ENCODE measurements around the gene MAPK4.
"Not testable (repeated sequence)": the region's sequence is repeated elsewhere in the genome, so short reads cannot be mapped to it uniquely, and the experiment has no call there.

Gene MAPK4

GRCh38 chr18:50775726-50776125, 215.8 kb downstream of the MAPK4 start:
- DNase-seq = no peak

GRCh38 chr18:50776383-50776782, 216.5 kb downstream of the MAPK4 start:
- DNase-seq = no peak

- not testable (repeated sequence) for DNase-seq
Measured at GRCh38 chr18:50779021-50779420, 219.1 kb downstream of the MAPK4 start.

Measured in stimulated activated CD4-positive, alpha-beta T cell treated with anti-CD3 and anti-CD28 coated beads, Interleukin-12 subunit alpha, Interleukin-12 subunit beta, amount 100 ng/mL, for 4 hours (primary cell).